Kidney (tissue), 14 donors: Measurements from ENCODE around the gene MIA. TPM values are rescaled to one million over a fixed set of nuclear protein-coding genes. Genes with fewer than 3 reads are reported as not detected.
A peak's percentile ranks its signal among the peaks of the same experiment; 100 is the strongest.

ENCODE experiments used
- DNase-seq, 5 donors: peaks; one replicate each; pipeline ENCODE4 v3.0.0-alpha.2; 2013 to 2020
- FAIRE-seq: peaks from 2 replicates; lab custom pipeline; 2012; peaks lifted over from hg19 to GRCh38; lab: Jason Lieb, UNC
- H3K27ac ChIP-seq, 2 donors: one replicate each; pipeline ENCODE4 v1.7.0; 2013; ENCODE audit warnings: low read depth in 2 of 2, low read length in 2 of 2, inconsistent platforms in 1 of 2
- H3K27me3 ChIP-seq: one replicate; pipeline ENCODE4 v1.7.1; 2013; ENCODE audit warnings: low read length, inconsistent platforms; ENCODE audit not compliant: control insufficient read depth, insufficient read depth
- H3K36me3 ChIP-seq, 3 donors: one replicate each; pipeline versions ENCODE4 v1.7.0 to v1.7.1; 2013; ENCODE audit warnings: low read length in 3 of 3, control low read depth in 1 of 3, inconsistent platforms in 1 of 3; ENCODE audit not compliant: insufficient read depth in 3 of 3, control insufficient read depth in 2 of 3
- H3K4me1 ChIP-seq, 3 donors: one replicate each; pipeline versions ENCODE4 v1.7.0 to v1.7.1; 2013; ENCODE audit warnings: low read length in 3 of 3, inconsistent platforms in 1 of 3, low read depth in 1 of 3; ENCODE audit not compliant: control insufficient read depth in 2 of 3, insufficient read depth in 2 of 3
- H3K4me3 ChIP-seq, 3 donors: one replicate each; pipeline versions ENCODE4 v1.7.0 to v1.8.1; 2013; ENCODE audit warnings: low read length in 3 of 3, control low read depth in 1 of 3, inconsistent platforms in 1 of 3
- H3K9ac ChIP-seq, 3 donors: one replicate each; pipeline versions ENCODE4 v1.7.0 to v1.7.1; 2013; ENCODE audit warnings: low read length in 3 of 3, control low read depth in 1 of 3, inconsistent platforms in 1 of 3
- H3K9me3 ChIP-seq, 3 donors: one replicate each; pipeline versions ENCODE4 v1.7.0 to v1.7.1; 2013; ENCODE audit warnings: low read length in 3 of 3, control low read depth in 1 of 3, inconsistent platforms in 1 of 3; ENCODE audit not compliant: control insufficient read depth in 2 of 3, insufficient read depth in 1 of 3
- CTCF ChIP-seq: IDR thresholded peaks from 3 replicates; pipeline ENCODE4 v1.5.1; 2012; ENCODE audit warnings: mild to moderate bottlenecking, moderate library complexity, borderline replicate concordance; ENCODE audit not compliant: insufficient read depth; ENCODE audit errors: extremely low read depth
- intact Hi-C: fragments of 100-400 bp; cut with DNase I; formaldehyde crosslinking; loops from one replicate; pipeline ENCODE4 v1.11.1; 2022
- polyA plus RNA-seq: library from polyadenylated mRNA; stranded (reverse); fragments of 350-450 nt; fragmentation: Illumina TruSeq; extraction: RNeasy Lipid Tissue Mini Kit (QIAGEN cat#74804); gene quantifications from one replicate; pipeline ENCODE4 v1.2.3, GENCODE V29; 2014; ENCODE audit warnings: low read depth, low replicate concordance; ENCODE audit not compliant: insufficient read depth
- total RNA-seq: library from RNA; stranded (reverse); fragmentation: NEBNext Ultra II Directional; extraction: Animal tissue kit (Norgen Biotek cat#: 25700); gene quantifications from one replicate; pipeline ENCODE4 v1.2.1, GENCODE V29; 2021
- donor health status: control.
- donor health status: control.
- donor health status: control.
- donor health status: control.
- donor health status: control.
- donor health status: DM: yes; HTN: yes; CAD: no.
- donor health status: Normal renal cell carcinoma (clear cell type).

The MIA gene
- total and polyA plus RNA-seq, 2 donors from 2014 or later, result 6.5 TPM; not detected in 1

GRCh38 chr19:40804783-40805242 is 29.5 kb downstream of the MIA start:
- no peak overlapping the region for H3K9ac ChIP-seq
- no peaks in the 10 kb centered on the region for H3K27me3 ChIP-seq
- FAIRE-seq, result no peak
- intact Hi-C loops, result loop anchor here (10.0 kb wide), 1 partner anchor 140 kb away; no protein-coding TSS in a partner anchor
- H3K9me3 ChIP-seq, result no peaks in the 10 kb centered on the region
- H3K36me3 ChIP-seq, result peaks cover 0 to 14% (median 9%) of the 10 kb centered on the region in 3 donors
- peaks cover 0 to 76% (median 34%) of the 10 kb centered on the region in 3 donors for H3K4me1 ChIP-seq
- no peak overlapping the region for H3K4me3 ChIP-seq
- TF ChIP-seq CTCF, result peak; percentile 5
- peak in 1 of 5 donors; percentile 39 for DNase-seq
- no peak overlapping the region for H3K27ac ChIP-seq

GRCh38 chr19:40805258-40805868 is 30.0 kb downstream of the MIA start:
- Histone ChIP-seq H3K36me3 (peaks cover 0 to 14% (median 9%) of the 10 kb centered on the region in 3 donors), H3K9me3 (no peaks in the 10 kb centered on the region), H3K27me3 (no peaks in the 10 kb centered on the region), H3K27ac (peak overlapping the region; percentile 65 to 76), H3K9ac (no peak overlapping the region), H3K4me3 (no peak overlapping the region), H3K4me1 (peaks cover 0 to 75% (median 34%) of the 10 kb centered on the region in 3 donors)
- DNase-seq (no peak), FAIRE-seq (no peak)
- intact Hi-C loops, result loop anchor here (10.0 kb wide), 1 partner anchor 141 kb away; no protein-coding TSS in a partner anchor
- TF ChIP-seq CTCF, result no peak

DNA sequence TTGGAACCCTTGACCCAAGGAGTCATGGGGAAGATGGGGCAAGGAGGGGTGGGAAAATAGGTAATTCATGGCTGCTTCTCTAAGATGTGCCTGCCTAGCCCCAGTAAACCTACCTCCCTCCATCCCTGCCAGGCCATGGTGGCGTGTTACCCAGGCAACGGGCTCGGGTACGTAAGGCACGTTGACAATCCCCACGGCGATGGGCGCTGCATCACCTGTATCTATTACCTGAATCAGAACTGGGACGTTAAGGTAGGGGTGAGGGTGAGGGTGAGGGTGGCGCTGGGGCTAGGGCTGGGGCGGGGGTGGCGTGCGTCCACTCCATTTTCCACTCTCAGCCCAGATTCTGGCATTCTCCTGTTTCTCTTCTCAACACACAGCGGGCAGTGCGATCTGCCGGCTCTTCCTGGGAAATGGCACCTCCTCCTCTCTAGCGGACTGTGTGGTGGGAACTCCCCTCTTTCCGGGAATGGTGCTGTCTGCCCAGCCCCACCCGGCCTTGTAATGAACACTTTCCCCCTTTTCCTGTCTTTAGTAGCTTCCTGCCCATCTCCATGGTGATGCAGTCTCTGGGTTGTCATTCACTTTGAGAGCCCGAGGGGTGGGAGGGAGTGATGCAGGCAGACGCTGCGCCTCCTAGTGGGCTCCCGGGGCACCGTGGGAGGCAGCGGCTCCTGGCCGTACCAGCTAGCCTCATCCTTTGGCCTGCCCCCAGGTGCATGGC is 31.3 kb downstream of the MIA start:
- DNase-seq, result peak; percentile 91 to 98 (median 96)
- Histone ChIP-seq H3K36me3 (peaks cover 0 to 14% (median 5%) of the 10 kb centered on the region in 3 donors), H3K9me3 (no peaks in the 10 kb centered on the region), H3K4me3 (peak overlapping the region in 1 of 3 donors; percentile 14), H3K9ac (no peak overlapping the region), H3K27me3 (no peaks in the 10 kb centered on the region), H3K4me1 (peaks cover 0 to 65% (median 34%) of the 10 kb centered on the region in 3 donors), H3K27ac (peak overlapping the region; percentile 65 to 76)
- no peak for FAIRE-seq
- TF ChIP-seq CTCF, result peak; percentile 69
- intact Hi-C loops, result loop anchor here (10.0 kb wide), 1 partner anchor 142 kb away; no protein-coding TSS in a partner anchor
